Dermis microvascular lymphatic vessel endothelial cell (primary cell): ENCODE data around the gene RALA. TPM values are rescaled to one million over a fixed set of nuclear protein-coding genes. Genes with fewer than 3 reads are reported as not detected.
"Not testable (repeated sequence)": the region's sequence is repeated elsewhere in the genome, so short reads cannot be mapped to it uniquely, and the experiment has no call there.

Experiments used
- DNase-seq, 2 donors: peaks; one replicate each; pipeline versions ENCODE4 v3.0.0 to v3.0.0-alpha.2; 2010; ENCODE audit warnings: low read depth in 2 of 2
- total RNA-seq: library from RNA; depleted of rRNA; stranded (reverse); fragments of >200 nt; gene quantifications from 2 replicates; pipeline ENCODE4 v1.2.1, GENCODE V29; 2014

RALA gene
- total RNA-seq, 1 donor from 2014 or later, result 28.4 TPM

GRCh38 chr7:39727231-39728012 is 104.0 kb downstream of the RALA start:
- no peak for DNase-seq

- DNase-seq, result peak; percentile 82 to 92
These were observed 109.7 kb downstream of the RALA start for GRCh38 chr7:39732837-39733804.

GRCh38 chr7:39733881-39734632 is 110.7 kb downstream of the RALA start:
- DNase-seq, result peak; percentile 20 to 56

GRCh38 chr7:39734633-39735004 is 111.2 kb downstream of the RALA start:
- no peak for DNase-seq

- DNase-seq, result no peak
These were observed 112.5 kb downstream of the RALA start for GRCh38 chr7:39735903-39736302.

GRCh38 chr7:39741942-39742623 is 118.7 kb downstream of the RALA start:
- DNase-seq, result no peak

GRCh38 chr7:39744620-39745019 is 121.2 kb downstream of the RALA start:
- no peak for DNase-seq

GRCh38 chr7:39745320-39745719 is 121.9 kb downstream of the RALA start:
- no peak for DNase-seq

- peak; percentile 48 to 82 for DNase-seq
These were observed 122.9 kb downstream of the RALA start for GRCh38 chr7:39746103-39746819.

- DNase-seq, result no peak
These were observed 125.8 kb downstream of the RALA start for GRCh38 chr7:39749177-39749576.

GRCh38 chr7:39749717-39750116 is 126.3 kb downstream of the RALA start:
- no peak for DNase-seq

- DNase-seq, result no peak
These were observed 127.1 kb downstream of the RALA start for GRCh38 chr7:39750253-39751077.

- DNase-seq, result not testable (repeated sequence)
These were observed 129.9 kb downstream of the RALA start for GRCh38 chr7:39753237-39753636.

- DNase-seq, result no peak
These were observed 130.5 kb downstream of the RALA start for GRCh38 chr7:39753823-39754325.

- peak in 1 of 2 donors; percentile 61 for DNase-seq
These were observed 131.2 kb downstream of the RALA start for GRCh38 chr7:39754326-39755120.

GRCh38 chr7:39757604-39758003 is 134.2 kb downstream of the RALA start:
- DNase-seq, result no peak
